Tibial nerve (tissue), 4 donors: Measurements from ENCODE around the gene CMIP. TPM values are rescaled to one million over a fixed set of nuclear protein-coding genes. Genes with fewer than 3 reads are reported as not detected.

Source experiments
- DNase-seq, 2 donors: peaks; one replicate each; pipeline ENCODE4 v3.0.0-alpha.2; 2019; ENCODE audit warnings: low spot score in 2 of 2
- H3K27ac ChIP-seq, 4 donors: fragments of 200-600 bp; sonication (generic) in 3 of 4; one replicate each; pipeline ENCODE4 v1.5.1; 2017 to 2019; ENCODE audit warnings: mild to moderate bottlenecking in 1 of 4
- H3K27me3 ChIP-seq, 2 donors: fragments of 200-600 bp; sonication (generic) in 1 of 2; one replicate each; pipeline versions ENCODE4 v1.5.1 to v1.6.0; 2017 to 2019
- H3K36me3 ChIP-seq, 3 donors: fragments of 200-600 bp; sonication (generic); one replicate each; pipeline ENCODE4 v1.5.1; 2018 to 2019
- H3K4me1 ChIP-seq, 4 donors: fragments of 200-600 bp; sonication (generic) in 3 of 4; one replicate each; pipeline ENCODE4 v1.5.1; 2017 to 2019
- H3K4me3 ChIP-seq, 4 donors: fragments of 200-600 bp; sonication (generic) in 3 of 4; one replicate each; pipeline ENCODE4 v1.5.1; 2017 to 2019; ENCODE audit warnings: mild to moderate bottlenecking in 1 of 4, moderate library complexity in 1 of 4
- H3K9me3 ChIP-seq, 4 donors: fragments of 200-600 bp; sonication (generic) in 3 of 4; one replicate each; pipeline ENCODE4 v1.5.1; 2017 to 2019
- EP300 ChIP-seq, 2 donors: sonication (generic); formaldehyde crosslinking; IDR thresholded peaks; one replicate each; pipeline ENCODE4 v1.6.1; 2017; ENCODE audit warnings: antibody characterized with exemption in 2 of 2, mild to moderate bottlenecking in 1 of 2
- POLR2A ChIP-seq, 2 donors: fragments of 450-650 bp; IDR thresholded peaks; one replicate each; pipeline ENCODE4 v1.6.1; 2017; ENCODE audit warnings: antibody characterized with exemption in 2 of 2, mild to moderate bottlenecking in 2 of 2, moderate library complexity in 2 of 2
- WGBS, 2 donors: methylation state at CpG; one replicate each; pipeline ENCODE4 v1.1.5; 2018; 5-methylcytosine and 5-hydroxymethylcytosine counted together
- total RNA-seq, 4 donors: library from RNA; depleted of rRNA; stranded (reverse); fragments of >200 nt; gene quantifications; one replicate each; pipeline ENCODE4 v1.1.0, GENCODE V29; 2016
- TF ChIP-seq, protein P1 (sequence below), 5 experiments: fragments of 200-600 bp in 3 of 5; fragments of 450-650 bp in 2 of 5; sonication (generic) in 3 of 5; IDR thresholded peaks; one replicate each; pipeline ENCODE4 v1.5.1; 2016 to 2019; ENCODE audit warnings: antibody characterized with exemption in 5 of 5, mild to moderate bottlenecking in 3 of 5, moderate library complexity in 2 of 5

CMIP gene
- total RNA-seq, 4 donors from 2014 or later = 28.2 to 48.8 (median 31.8) TPM

DNA sequence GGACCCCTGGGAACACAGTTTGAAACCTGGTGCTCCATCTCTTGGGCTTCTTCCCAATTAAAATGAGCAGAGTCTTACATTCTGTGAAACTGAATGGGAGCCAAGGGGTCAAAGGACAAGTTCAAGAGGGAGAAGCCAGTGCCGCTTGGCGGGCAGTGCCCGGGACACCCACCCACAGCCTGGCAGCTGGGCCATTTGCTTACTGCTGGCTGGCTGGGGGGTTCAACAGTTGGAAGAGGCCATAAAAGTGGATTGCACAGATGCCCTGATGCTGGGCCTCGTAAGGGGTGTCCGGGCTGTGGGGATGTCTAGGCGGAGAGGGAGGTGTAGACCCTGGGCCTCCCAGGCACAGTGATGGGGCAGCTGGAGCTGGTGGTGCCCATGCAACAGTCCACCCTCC, 52.1 kb downstream of the CMIP start:
- peaks cover 0 to 88% (median 25%) of the 10 kb centered on the region in 4 donors for H3K4me1 ChIP-seq
- no peak for DNase-seq

DNA sequence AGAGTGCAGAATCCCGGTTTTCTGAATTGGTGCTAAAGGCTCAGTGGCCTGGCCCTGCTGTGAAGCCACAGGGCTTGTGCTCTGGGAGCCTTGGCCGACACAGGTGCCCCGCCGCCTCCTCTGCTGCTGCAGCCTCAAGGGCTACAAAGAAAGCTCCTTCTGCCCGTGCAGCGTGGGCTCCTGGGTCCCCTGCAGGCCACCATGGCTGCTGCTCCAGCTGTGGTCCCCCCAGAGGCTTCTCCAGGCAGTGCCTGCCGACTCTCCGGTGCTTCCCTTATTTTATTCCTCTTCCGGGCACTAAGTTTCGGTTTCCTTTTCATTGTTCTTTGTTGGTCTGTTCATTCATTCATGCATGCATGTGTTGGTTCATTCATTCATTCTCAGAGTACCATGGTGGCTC, 53.1 kb downstream of the CMIP start:
- DNase-seq = no peak
- Histone ChIP-seq H3K36me3 (no peaks in the 10 kb centered on the region), H3K4me3 (no peak overlapping the region), H3K4me1 (peaks cover 0 to 86% (median 18%) of the 10 kb centered on the region in 4 donors), H3K27me3 (no peaks in the 10 kb centered on the region), H3K9me3 (no peaks in the 10 kb centered on the region), H3K27ac (peak overlapping the region in 3 of 4 donors; percentile 9 to 51 (median 13))
- WGBS, 2 donors = 33 to 54% methylated on average over 10 of the region's 10 CpGs
- TF ChIP-seq, protein P1, sequence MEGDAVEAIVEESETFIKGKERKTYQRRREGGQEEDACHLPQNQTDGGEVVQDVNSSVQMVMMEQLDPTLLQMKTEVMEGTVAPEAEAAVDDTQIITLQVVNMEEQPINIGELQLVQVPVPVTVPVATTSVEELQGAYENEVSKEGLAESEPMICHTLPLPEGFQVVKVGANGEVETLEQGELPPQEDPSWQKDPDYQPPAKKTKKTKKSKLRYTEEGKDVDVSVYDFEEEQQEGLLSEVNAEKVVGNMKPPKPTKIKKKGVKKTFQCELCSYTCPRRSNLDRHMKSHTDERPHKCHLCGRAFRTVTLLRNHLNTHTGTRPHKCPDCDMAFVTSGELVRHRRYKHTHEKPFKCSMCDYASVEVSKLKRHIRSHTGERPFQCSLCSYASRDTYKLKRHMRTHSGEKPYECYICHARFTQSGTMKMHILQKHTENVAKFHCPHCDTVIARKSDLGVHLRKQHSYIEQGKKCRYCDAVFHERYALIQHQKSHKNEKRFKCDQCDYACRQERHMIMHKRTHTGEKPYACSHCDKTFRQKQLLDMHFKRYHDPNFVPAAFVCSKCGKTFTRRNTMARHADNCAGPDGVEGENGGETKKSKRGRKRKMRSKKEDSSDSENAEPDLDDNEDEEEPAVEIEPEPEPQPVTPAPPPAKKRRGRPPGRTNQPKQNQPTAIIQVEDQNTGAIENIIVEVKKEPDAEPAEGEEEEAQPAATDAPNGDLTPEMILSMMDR (IDR thresholded peaks at IDR 0.05) = peak in 4 of 5 experiments; percentile 15 to 48 (median 38)
- no peak for TF ChIP-seq EP300 (IDR thresholded peaks at IDR 0.05)

More for the DNA sequence above, 52.1 kb downstream of the CMIP start:
- H3K27ac ChIP-seq = peak overlapping the region in 1 of 4 donors; percentile 13
- WGBS, 2 donors = 52 to 70% methylated on average over 6 of the region's 6 CpGs
- TF ChIP-seq, protein P1 (IDR thresholded peaks at IDR 0.05) = no peak
- TF ChIP-seq EP300 (IDR thresholded peaks at IDR 0.05) = no peak
- TF ChIP-seq POLR2A (IDR thresholded peaks at IDR 0.05) = no peak
- H3K27me3 ChIP-seq = no peaks in the 10 kb centered on the region
- H3K36me3 ChIP-seq = no peaks in the 10 kb centered on the region
- H3K4me3 ChIP-seq = no peak overlapping the region
- no peaks in the 10 kb centered on the region for H3K9me3 ChIP-seq

DNA sequence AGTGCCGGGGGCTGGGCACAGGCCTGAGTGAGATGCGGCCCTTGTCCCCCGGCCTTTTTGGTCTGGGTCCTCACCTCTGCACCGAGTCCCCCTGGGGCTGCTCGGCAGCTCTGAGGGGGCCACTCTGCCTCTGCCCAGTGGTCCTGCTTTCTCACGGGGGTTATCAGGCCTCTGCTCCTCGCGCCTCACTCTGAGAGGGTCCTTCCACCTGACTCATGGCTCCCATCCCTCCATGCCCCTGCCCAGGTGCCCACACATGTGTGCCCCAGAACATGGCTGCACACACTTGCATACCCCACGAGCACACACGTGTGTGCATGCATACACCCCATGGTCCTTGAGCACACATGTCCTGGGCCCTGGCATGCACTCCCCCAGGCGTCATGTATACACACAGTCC, 53.7 kb downstream of the CMIP start:
- no peaks in the 10 kb centered on the region for H3K27me3 ChIP-seq
- 84% methylated on average over 11 of the region's 11 CpGs for WGBS, 2 donors
- TF ChIP-seq, protein P1 (IDR thresholded peaks at IDR 0.05) = no peak
- peaks cover 0 to 83% (median 15%) of the 10 kb centered on the region in 4 donors for H3K4me1 ChIP-seq
- DNase-seq = no peak
- no peaks in the 10 kb centered on the region for H3K9me3 ChIP-seq
- no peak overlapping the region for H3K27ac ChIP-seq
- no peaks in the 10 kb centered on the region for H3K36me3 ChIP-seq
- H3K4me3 ChIP-seq = no peak overlapping the region

DNA sequence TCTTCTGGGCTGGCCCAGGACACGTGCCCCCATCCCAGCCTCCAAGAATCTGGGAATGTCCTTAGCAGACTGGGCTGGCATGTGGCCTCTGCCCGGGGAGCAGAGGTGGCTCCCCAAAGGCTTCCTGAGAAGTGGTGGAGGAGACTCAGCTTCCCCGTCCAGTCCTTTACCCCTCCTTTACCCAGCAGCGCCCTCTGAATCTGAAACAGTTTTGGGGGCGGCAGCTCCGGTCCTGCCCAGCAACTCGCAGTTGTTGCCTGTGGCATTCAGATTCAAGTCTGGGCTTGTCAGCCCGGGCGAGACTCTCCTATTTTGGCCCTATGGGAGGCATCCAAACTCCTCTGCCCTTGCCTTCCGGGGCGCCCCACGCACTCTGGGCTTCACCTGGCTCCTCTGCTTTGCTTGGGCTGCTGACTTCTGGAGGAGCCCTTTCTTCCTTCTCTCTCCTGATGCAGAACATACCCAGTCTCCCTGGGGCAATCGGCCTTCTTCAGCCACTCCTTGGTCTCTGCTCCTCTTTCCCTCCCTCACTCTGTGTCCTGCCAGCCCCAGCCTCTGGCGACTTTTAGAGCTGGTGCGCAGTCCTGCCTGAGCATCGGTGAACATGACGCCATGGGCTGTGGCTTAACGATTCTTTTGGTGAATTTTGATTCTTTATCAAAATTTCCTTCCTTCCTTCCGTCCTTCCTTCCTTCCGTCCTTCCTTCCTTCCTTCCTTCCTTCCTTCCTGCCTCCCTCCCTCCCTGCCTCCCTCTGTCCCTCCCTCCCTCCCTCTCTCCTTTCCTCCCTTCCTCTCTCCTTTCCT, 55.2 kb downstream of the CMIP start:
- Histone ChIP-seq H3K4me1 (peaks cover 0 to 73% (median 15%) of the 10 kb centered on the region in 4 donors), H3K27me3 (no peaks in the 10 kb centered on the region), H3K4me3 (no peak overlapping the region), H3K27ac (no peak overlapping the region), H3K36me3 (no peaks in the 10 kb centered on the region), H3K9me3 (no peaks in the 10 kb centered on the region)
- 86 to 87% methylated on average over 17 to 20 of the region's 20 CpGs for WGBS, 2 donors
- no peak for DNase-seq
- TF ChIP-seq POLR2A (IDR thresholded peaks at IDR 0.05) (no peak), EP300 (IDR thresholded peaks at IDR 0.05) (no peak)
- TF ChIP-seq, protein P1 (IDR thresholded peaks at IDR 0.05) = no peak

DNA sequence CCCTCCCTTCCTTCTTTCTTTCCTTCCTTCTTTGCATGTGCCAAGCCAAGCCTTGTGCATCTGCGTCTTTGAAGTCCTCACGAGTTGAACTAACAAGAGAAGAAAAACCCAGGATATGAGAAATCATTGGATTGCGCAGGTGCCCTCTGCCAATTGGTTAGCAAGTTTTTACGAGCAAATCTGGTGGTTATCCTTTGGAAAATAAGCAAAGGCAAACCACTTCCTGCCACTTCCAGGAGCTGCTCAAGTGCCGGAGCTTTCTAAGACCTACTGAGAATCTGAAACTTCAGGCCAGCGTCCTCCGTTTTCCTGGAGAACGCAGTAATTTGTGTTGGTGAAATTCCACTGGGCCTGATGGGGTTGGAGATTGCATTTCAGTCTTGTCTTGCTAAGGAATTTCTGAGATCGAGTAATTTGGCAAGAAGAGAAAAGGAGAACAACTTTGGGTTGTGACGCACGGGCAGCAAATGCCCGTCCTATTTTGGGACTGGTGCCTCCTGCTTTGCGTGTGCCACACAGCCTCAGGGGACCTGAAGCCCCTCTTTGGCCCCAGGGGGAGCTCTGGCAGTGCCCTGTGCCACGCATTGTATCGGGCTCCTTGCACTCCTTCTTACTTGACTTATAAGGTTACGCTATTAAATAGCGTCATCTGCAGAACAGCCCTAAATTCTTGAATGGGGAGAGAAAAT, 56.4 kb downstream of the CMIP start:
- no peak for DNase-seq
- Histone ChIP-seq H3K9me3 (no peaks in the 10 kb centered on the region), H3K4me3 (no peak overlapping the region), H3K27me3 (no peaks in the 10 kb centered on the region), H3K36me3 (no peaks in the 10 kb centered on the region), H3K27ac (peak overlapping the region in 2 of 4 donors; percentile 40 to 64), H3K4me1 (peaks cover 0 to 68% (median 15%) of the 10 kb centered on the region in 4 donors)
- TF ChIP-seq POLR2A (IDR thresholded peaks at IDR 0.05) (no peak), EP300 (IDR thresholded peaks at IDR 0.05) (peak; percentile 60 to 63)
- TF ChIP-seq, protein P1 (IDR thresholded peaks at IDR 0.05) = no peak
- 52 to 57% methylated on average over 17 of the region's 17 CpGs for WGBS, 2 donors
